HepG2 (cell line): ENCODE data around the gene USP35. TPM values are rescaled to one million over a fixed set of nuclear protein-coding genes. Genes with fewer than 3 reads are reported as not detected.

Experiments
- ATAC-seq: fragments of 200-7000 bp; cut with Tn5 transposase; 3 replicates; pipeline ENCODE4 v1.9.1; 2020; ENCODE audit warnings: mild to moderate bottlenecking, moderate library complexity
- BruUV-seq: library from RNA; stranded (reverse); fragments of 400-500 nt; replicated peaks from 2 replicates; lab custom pipeline; 2021; lab: Mats Ljungman, UMichigan
- CTCF ChIA-PET: fragments of 300-600 bp; formaldehyde crosslinking; extraction: SDS; loops from one replicate; lab custom pipeline; 2021; ENCODE audit warnings: low total read pairs, inconsistent platforms, low intra/inter-chr PET ratio; lab: Yijun Ruan, JAX
- POLR2A ChIA-PET: fragments of 350-600 bp; sonication (Branson Sonifier 250); formaldehyde crosslinking; loops from one replicate; lab custom pipeline; 2020; ENCODE audit warnings: antibody characterized with exemption, inconsistent platforms; lab: Yijun Ruan, JAX
- DNase-seq: peaks from one replicate; pipeline ENCODE4 v3.0.0-alpha.2; 2015; ENCODE audit warnings: low spot score
- FAIRE-seq: peaks from 3 replicates; lab custom pipeline; 2011; peaks lifted over from hg19 to GRCh38; lab: Jason Lieb, UNC
- H2AFZ ChIP-seq: one replicate; pipeline ENCODE4 v1.6.1; 2011; ENCODE audit warnings: low read length, inconsistent platforms
- H3K27ac ChIP-seq: fragments of 300-600 bp; 3 replicates; pipeline ENCODE4 v1.8.0; 2011; ENCODE audit warnings: mixed run types, mild to moderate bottlenecking, mixed read lengths, low read length, inconsistent platforms; ENCODE audit not compliant: insufficient read depth; ENCODE audit errors: extremely low read length
- H3K27me3 ChIP-seq, 2 experiments: fragments of 200-600 bp in 1 of 2; 2 replicates in 1 of 2; 3 replicates in 1 of 2; pipeline versions ENCODE4 v1.6.0 to v1.8.0; 2011; ENCODE audit warnings: low read length in 2 of 2, mild to moderate bottlenecking in 2 of 2, moderate library complexity in 2 of 2, inconsistent platforms in 1 of 2; ENCODE audit not compliant: insufficient read depth in 2 of 2, control insufficient read depth in 1 of 2
- H3K36me3 ChIP-seq, 2 experiments: fragments of 200-600 bp in 1 of 2; replicated peaks in 1 of 2; 2 replicates in 1 of 2; 3 replicates in 1 of 2; pipeline versions ENCODE4 v1.5.1 to v1.8.0; 2011; ENCODE audit warnings: low read length in 2 of 2, inconsistent platforms in 1 of 2; ENCODE audit not compliant: insufficient read depth in 2 of 2, control insufficient read depth in 1 of 2
- H3K4me1 ChIP-seq: 2 replicates; pipeline ENCODE4 v1.5.1; 2012; ENCODE audit warnings: low read length, inconsistent platforms; ENCODE audit not compliant: insufficient read depth
- H3K4me2 ChIP-seq: 2 replicates; pipeline ENCODE4 v1.6.0; 2011; ENCODE audit warnings: low read depth, low read length, inconsistent platforms
- H3K4me3 ChIP-seq, 3 experiments: fragments of 200-600 bp in 1 of 3; sonication (generic), shearing (Covaris generic) in 1 of 3; replicated peaks in 1 of 3; 2 replicates each; pipeline ENCODE4 v1.5.1; 2011 to 2016; ENCODE audit warnings: low read length in 3 of 3, inconsistent platforms in 2 of 3, low read depth in 2 of 3, mild to moderate bottlenecking in 2 of 3, control low read depth in 1 of 3, mixed read lengths in 1 of 3; ENCODE audit not compliant: insufficient read depth in 1 of 3
- H3K79me2 ChIP-seq: one replicate; pipeline ENCODE4 v1.6.1; 2011; ENCODE audit warnings: low read length, inconsistent platforms; ENCODE audit not compliant: insufficient read depth
- H3K9ac ChIP-seq: 2 replicates; pipeline ENCODE4 v1.6.0; 2011; ENCODE audit warnings: mild to moderate bottlenecking, low read depth, low read length, inconsistent platforms; ENCODE audit not compliant: insufficient read depth
- H3K9me3 ChIP-seq: 2 replicates; pipeline ENCODE4 v1.5.1; 2012; ENCODE audit warnings: mild to moderate bottlenecking, low read length
- H4K20me1 ChIP-seq: 2 replicates; pipeline ENCODE4 v1.6.0; 2011; ENCODE audit warnings: inconsistent platforms, mild to moderate bottlenecking, low read length, moderate library complexity; ENCODE audit not compliant: insufficient read depth
- BORCS8-MEF2B ChIP-seq: sonication (generic); formaldehyde crosslinking; IDR thresholded peaks from 2 replicates; pipeline ENCODE4 v1.8.0; 2022; ENCODE audit warnings: mild to moderate bottlenecking, missing genetic modification reagents
- CREB1 ChIP-seq, 2 experiments: fragments of 450-650 bp in 1 of 2; IDR thresholded peaks; 2 replicates each; pipeline ENCODE4 v1.6.1; 2016 to 2017; ENCODE audit warnings: control low read depth in 1 of 2, mild to moderate bottlenecking in 1 of 2, missing compliant biosample characterization in 1 of 2, missing genetic modification characterization in 1 of 2
- HNRNPH1 ChIP-seq: fragments of 200-400 bp; formaldehyde crosslinking; optimal IDR thresholded peaks from 2 replicates; pipeline ENCODE3; 2017; ENCODE audit warnings: mild to moderate bottlenecking, low read depth, low read length
- JDP2 ChIP-seq: sonication (generic); formaldehyde crosslinking; IDR thresholded peaks from 2 replicates; pipeline ENCODE4 v1.8.1; 2022; ENCODE audit warnings: missing genetic modification reagents, borderline replicate concordance
- JUN ChIP-seq: sonication (generic); formaldehyde crosslinking; IDR thresholded peaks from 2 replicates; pipeline ENCODE4 v1.4.0; 2020; ENCODE audit warnings: mild to moderate bottlenecking, missing genetic modification reagents
- KAT7 ChIP-seq: IDR thresholded peaks from 2 replicates; pipeline ENCODE4 v1.6.1; 2018; ENCODE audit warnings: borderline replicate concordance, missing compliant biosample characterization
- NONO ChIP-seq, 2 experiments: fragments of 450-650 bp in 1 of 2; sonication (generic) in 1 of 2; formaldehyde crosslinking in 1 of 2; IDR thresholded peaks in 1 of 2; conservative IDR thresholded peaks in 1 of 2; 2 replicates each; pipeline versions ENCODE4 v1.6.1 to v1.8.0; 2017 to 2022; ENCODE audit warnings: mild to moderate bottlenecking in 1 of 2, missing genetic modification reagents in 1 of 2, moderate library complexity in 1 of 2
- SMAD3 ChIP-seq: sonication (generic); formaldehyde crosslinking; IDR thresholded peaks from 2 replicates; pipeline ENCODE4 v1.4.0; 2020; ENCODE audit warnings: missing genetic modification reagents
- ZBTB46 ChIP-seq: sonication (generic); formaldehyde crosslinking; IDR thresholded peaks from 2 replicates; pipeline ENCODE4 v1.4.0; 2020; ENCODE audit warnings: mild to moderate bottlenecking, missing genetic modification reagents, borderline replicate concordance
- ZMYM2 ChIP-seq: sonication (generic); formaldehyde crosslinking; IDR thresholded peaks from 2 replicates; pipeline ENCODE4 v1.8.0; 2022; ENCODE audit warnings: mild to moderate bottlenecking, missing genetic modification reagents
- ZNF350 ChIP-seq: sonication (generic); formaldehyde crosslinking; IDR thresholded peaks from 2 replicates; pipeline ENCODE4 v1.4.0; 2020; ENCODE audit warnings: mild to moderate bottlenecking, low read depth, missing genetic modification reagents, borderline replicate concordance
- ZNF713 ChIP-seq: sonication (generic); formaldehyde crosslinking; IDR thresholded peaks from 2 replicates; pipeline ENCODE4 v1.4.0; 2020; ENCODE audit warnings: mild to moderate bottlenecking, missing genetic modification reagents
- ZNF792 ChIP-seq: IDR thresholded peaks from 2 replicates; pipeline ENCODE4 v1.6.1; 2016
- ZSCAN20 ChIP-seq: sonication (generic); formaldehyde crosslinking; IDR thresholded peaks from 2 replicates; pipeline ENCODE4 v1.4.0; 2020; ENCODE audit warnings: missing genetic modification reagents, mild to moderate bottlenecking, borderline replicate concordance
- ZSCAN9 ChIP-seq: IDR thresholded peaks from 2 replicates; pipeline ENCODE4 v1.6.1; 2016; ENCODE audit warnings: borderline replicate concordance
- WGBS: methylation state at CpG from one replicate; pipeline ENCODE4 v1.1.6; 2017; ENCODE audit warnings: low lambda C conversion rate; 5-methylcytosine and 5-hydroxymethylcytosine counted together
- in situ Hi-C: cut with HindIII; loops from 2 replicates; pipeline ENCODE4 v1.10.0; 2017; ENCODE audit warnings: low pct_unique_long_range_greater_than_20kb; ENCODE audit not compliant: extremely low pct_ligation_motif_present
- intact Hi-C: fragments of 100-400 bp; cut with micrococcal nuclease; formaldehyde crosslinking; loops from one replicate; pipeline ENCODE4 v1.10.0; 2022; ENCODE audit not compliant: unreplicated experiment
- polyA plus RNA-seq, 8 experiments: library from polyadenylated mRNA; depleted of rRNA in 3 of 8; stranded (reverse) in 7 of 8; unstranded in 1 of 8; fragments of >200 nt; fragmentation: Illumina TruSeq in 4 of 8; extraction: Trizol in 4 of 8; gene quantifications; 2 replicates each; pipeline versions ENCODE4 v1.2.1 to v1.2.3, GENCODE V29; 2011 to 2016; ENCODE audit warnings: low read depth in 4 of 8, missing spikeins in 1 of 8, mixed read lengths in 1 of 8; ENCODE audit not compliant: insufficient read depth in 1 of 8
- total RNA-seq, 5 experiments: library from RNA; depleted of rRNA; stranded (reverse); fragments of >200 nt; fragmentation: Illumina TruSeq; extraction: Trizol; gene quantifications; 2 replicates each; pipeline ENCODE4 v1.2.3, GENCODE V29; 2016; ENCODE audit warnings: low read depth in 1 of 5
- TF ChIP-seq, protein P1 (sequence below): sonication (generic); formaldehyde crosslinking; IDR thresholded peaks from 2 replicates; pipeline ENCODE4 v1.4.0; 2020; ENCODE audit warnings: mild to moderate bottlenecking, missing genetic modification reagents

USP35 gene
- total and polyA plus RNA-seq, 2 of the 13 experiments (the other 11 are each of a cell fraction or from before 2014, with no cell fraction given) = 4.6 to 7.7 TPM

GRCh38 chr11:78202733-78203167, 14.0 kb downstream of the USP35 start (continued):
- TF ChIP-seq SMAD3 (CRISPR knock-in tag) (0 out of 2 replicates have a peak, but pooled peaks have one; percentile 54), JDP2 (CRISPR knock-in tag) (no peak), ZNF792 (CRISPR knock-in tag) (peak; percentile 83; the same call in 1 of the 2 replicates), ZMYM2 (CRISPR knock-in tag) (peak; percentile 87; the same call in 1 of the 2 replicates)
- TF ChIP-seq, all 625 proteins: peak for 131

DNA sequence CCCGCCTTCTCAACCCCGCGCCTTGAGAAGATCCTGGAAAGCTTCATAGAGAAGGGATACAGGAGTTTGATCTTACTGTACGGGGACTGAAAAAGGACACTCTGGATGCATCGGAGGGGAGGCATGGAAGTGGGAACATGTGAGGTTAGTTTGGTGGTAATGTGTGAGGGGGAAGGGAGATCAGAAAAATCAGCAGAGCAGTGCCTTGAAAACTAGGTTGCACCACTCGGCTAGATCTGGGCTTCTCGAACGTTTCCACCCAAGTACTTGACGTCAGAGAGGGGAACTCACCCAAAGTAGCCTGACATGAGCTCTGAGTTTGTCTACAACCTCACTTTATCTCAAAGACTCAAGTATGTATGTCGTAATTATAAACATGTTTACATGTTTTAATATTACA, 14.5 kb downstream of the USP35 start:
- no peak for FAIRE-seq
- CTCF ChIA-PET = no interaction called here

GRCh38 chr11:78205256-78205655, 16.5 kb downstream of the USP35 start:
- no TSS peak for BruUV-seq
- Histone ChIP-seq H3K36me3 (peaks cover 10 to 27% of the 10 kb centered on the region in 2 experiments; a peak in 4 of 5 replicates), H3K27ac (no peak overlapping the region), H3K4me2 (no peak overlapping the region), H3K27me3 (no peaks in the 10 kb centered on the region), H3K9me3 (no peaks in the 10 kb centered on the region), H3K9ac (no peak overlapping the region), H3K4me1 (peaks cover 50% of the 10 kb centered on the region), H2AFZ (no peak overlapping the region), H4K20me1 (no peaks in the 10 kb centered on the region), H3K4me3 (no peak overlapping the region), H3K79me2 (no peaks in the 10 kb centered on the region)
- TF ChIP-seq ZSCAN9 (CRISPR knock-in tag) = no peak
- TF ChIP-seq BORCS8-MEF2B = no peak
- no peak for TF ChIP-seq ZBTB46 (CRISPR knock-in tag)
- no peak for TF ChIP-seq ZNF713 (CRISPR knock-in tag)
- TF ChIP-seq NONO (IDR thresholded peaks at IDR 0.05) = no peak
- TF ChIP-seq NONO (CRISPR knock-in tag; conservative IDR thresholded peaks at IDR 0.05) = no peak
- TF ChIP-seq HNRNPH1 = no peak
- TF ChIP-seq, protein P1, sequence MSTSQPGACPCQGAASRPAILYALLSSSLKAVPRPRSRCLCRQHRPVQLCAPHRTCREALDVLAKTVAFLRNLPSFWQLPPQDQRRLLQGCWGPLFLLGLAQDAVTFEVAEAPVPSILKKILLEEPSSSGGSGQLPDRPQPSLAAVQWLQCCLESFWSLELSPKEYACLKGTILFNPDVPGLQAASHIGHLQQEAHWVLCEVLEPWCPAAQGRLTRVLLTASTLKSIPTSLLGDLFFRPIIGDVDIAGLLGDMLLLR (CRISPR knock-in tag) = no peak
- TF ChIP-seq CREB1 (IDR thresholded peaks at IDR 0.05) = no peak
- TF ChIP-seq CREB1 (CRISPR knock-in tag; IDR thresholded peaks at IDR 0.05) = no peak
- TF ChIP-seq ZSCAN20 (CRISPR knock-in tag) = no peak
- ATAC-seq (no peak), DNase-seq (no peak), FAIRE-seq (no peak)
- in situ Hi-C loops (no loop called here), intact Hi-C loops (no loop called here)
- over 99% methylated on average over 4 of the region's 4 CpGs for WGBS
- POLR2A ChIA-PET = no interaction called here
- CTCF ChIA-PET = no interaction called here

More for the DNA sequence above, 14.5 kb downstream of the USP35 start:
- ATAC-seq (no peak; the same call in 2 of the 3 replicates), DNase-seq (no peak)
- Histone ChIP-seq H3K9ac (peak overlapping the region; percentile 47), H3K9me3 (no peaks in the 10 kb centered on the region), H2AFZ (no peak overlapping the region), H3K27me3 (no peaks in the 10 kb centered on the region), H3K4me3 (no peak overlapping the region; a peak in 1 of 6 replicates), H4K20me1 (no peaks in the 10 kb centered on the region), H3K36me3 (peaks cover 10 to 34% of the 10 kb centered on the region in 2 experiments; a peak in 4 of 5 replicates), H3K4me2 (peak overlapping the region; percentile 58), H3K4me1 (peaks cover 46% of the 10 kb centered on the region), H3K27ac (peak overlapping the region; percentile 61), H3K79me2 (no peaks in the 10 kb centered on the region)
- TF ChIP-seq JUN (CRISPR knock-in tag) (no peak), ZNF350 (CRISPR knock-in tag) (0 out of 2 replicates have a peak, but pooled peaks have one; percentile 1), KAT7 (CRISPR knock-in tag) (0 out of 2 replicates have a peak, but pooled peaks have one; percentile 16)
- in situ Hi-C loops (no loop called here), intact Hi-C loops (loop anchor here (1.0 to 2.0 kb wide), 2 partner anchors 14 to 214 kb away; partner anchors contain the start of genes GAB2, KCTD21 and USP35)
- no TSS peak for BruUV-seq
- POLR2A ChIA-PET = interaction anchor here (0.9 to 2.0 kb wide), 7 partner anchors 11 to 124 kb away, joined by 3 to 17 read pairs (median 7); partner anchors contain the start of genes ALG8, KCTD21, NDUFC2 and USP35
- 83% methylated on average over 10 of the region's 10 CpGs for WGBS
